ENCODE results near the gene SSTR3.

Gene SSTR3

GRCh38 chr22:37229805-37230672 lies 17.8 kb upstream of the SSTR3 start:
- DNase-seq, result peak in 1 of 56 donors; percentile 10

- DNase-seq, result no peak
These were observed 16.9 kb upstream of the SSTR3 start for GRCh38 chr22:37229012-37229804.

GRCh38 chr22:37228106-37229011 lies 16.1 kb upstream of the SSTR3 start:
- DNase-seq, result peak in 4 of 56 donors; percentile 8 to 27 (median 17)

GRCh38 chr22:37226514-37226913 lies 14.2 kb upstream of the SSTR3 start:
- DNase-seq, result no peak

GRCh38 chr22:37226087-37226486 lies 13.8 kb upstream of the SSTR3 start:
- DNase-seq, result no peak

GRCh38 chr22:37225481-37225880 lies 13.2 kb upstream of the SSTR3 start:
- DNase-seq, result no peak

- no peak for DNase-seq
These were observed 12.6 kb upstream of the SSTR3 start for GRCh38 chr22:37224757-37225420.

GRCh38 chr22:37223965-37224551 lies 11.8 kb upstream of the SSTR3 start:
- no peak for DNase-seq

GRCh38 chr22:37222440-37222971 lies 10.2 kb upstream of the SSTR3 start:
- DNase-seq, result no peak

GRCh38 chr22:37221424-37222333 lies 9.4 kb upstream of the SSTR3 start:
- DNase-seq, result no peak

- no peak for DNase-seq
These were observed 8.3 kb upstream of the SSTR3 start for GRCh38 chr22:37220543-37220981.

- DNase-seq, result no peak
These were observed 7.3 kb upstream of the SSTR3 start for GRCh38 chr22:37219533-37219932.

- DNase-seq, result no peak
These were observed 6.6 kb upstream of the SSTR3 start for GRCh38 chr22:37218771-37219411.

- DNase-seq, result no peak
These were observed 6.1 kb upstream of the SSTR3 start for GRCh38 chr22:37218399-37218770.

- no peak for DNase-seq
These were observed 3.6 kb upstream of the SSTR3 start for GRCh38 chr22:37215890-37216289.

GRCh38 chr22:37214731-37215030 lies 2.4 kb upstream of the SSTR3 start:
- no peak for DNase-seq

GRCh38 chr22:37213941-37214730 lies 1.9 kb upstream of the SSTR3 start:
- DNase-seq, result no peak
